Neuron (in vitro differentiated cells): Measurements from ENCODE around the gene APCDD1.

Source experiments
- H2AFZ ChIP-seq: one replicate; pipeline ENCODE4 v1.6.1; 2013; ENCODE audit warnings: low read depth, mild to moderate bottlenecking, inconsistent platforms, low read length, moderate library complexity
- H3K27me3 ChIP-seq: one replicate; pipeline ENCODE4 v1.6.1; 2013; ENCODE audit warnings: low read length; ENCODE audit not compliant: insufficient read depth
- H3K36me3 ChIP-seq: one replicate; pipeline ENCODE4 v1.6.1; 2013; ENCODE audit warnings: low read length; ENCODE audit not compliant: insufficient read depth
- H3K4me1 ChIP-seq: one replicate; pipeline ENCODE4 v1.6.1; 2013; ENCODE audit warnings: low read length; ENCODE audit not compliant: insufficient read depth
- H3K4me3 ChIP-seq: 2 replicates; pipeline ENCODE4 v1.5.1; 2013; ENCODE audit warnings: mild to moderate bottlenecking, low read length, moderate library complexity
- H3K9me3 ChIP-seq: one replicate; pipeline ENCODE4 v1.6.1; 2013; ENCODE audit warnings: low read length

The APCDD1 gene

DNA sequence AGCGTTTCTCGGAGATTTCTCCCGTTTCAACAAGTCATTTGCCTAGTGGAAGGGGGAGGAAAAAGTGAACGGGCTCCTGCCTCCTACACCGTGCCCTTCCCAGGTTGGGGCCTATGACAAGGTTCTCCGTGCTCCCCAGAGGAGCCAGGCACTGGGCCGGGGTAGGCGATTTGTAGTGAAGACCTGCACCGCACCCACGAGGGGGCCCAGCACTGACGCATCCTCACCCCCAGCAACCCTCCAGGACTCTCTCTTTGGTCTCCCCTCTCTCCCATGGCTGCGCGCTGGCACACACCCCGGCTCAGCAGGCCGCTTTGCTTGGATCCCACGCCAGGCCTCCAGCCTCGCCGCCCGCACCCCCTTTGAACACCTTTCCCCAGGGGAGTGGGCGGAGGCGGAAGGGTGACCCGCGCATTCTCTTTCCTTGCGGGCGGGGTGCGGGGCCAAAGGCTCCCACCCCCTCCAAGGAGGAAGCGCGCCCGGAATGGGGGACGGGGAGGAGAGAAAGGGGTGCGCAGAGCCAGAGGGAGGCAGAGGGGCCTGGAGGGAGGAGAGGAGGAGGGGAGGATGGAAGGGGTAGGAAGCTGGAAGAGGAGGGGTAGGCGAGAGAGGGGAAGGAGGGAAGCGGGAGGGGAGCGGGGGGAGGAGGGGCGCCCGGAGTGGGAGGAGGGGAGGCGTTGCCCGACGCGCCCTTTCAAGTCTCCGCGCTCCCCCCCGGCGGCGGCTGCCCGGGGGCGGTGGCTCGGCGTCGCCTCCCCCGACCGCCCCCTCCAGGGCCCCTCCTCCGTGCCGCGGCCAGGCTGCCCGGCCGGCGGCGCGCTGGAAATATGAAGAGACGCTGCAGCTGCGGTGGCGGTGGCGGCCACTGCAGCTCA is at the start of gene APCDD1:
Gene APCDD1, plus strand, starts transcription at position 830 of the 875 bp plus-strand sequence. CDS start 347 bp downstream, outside the sequence.
- Histone ChIP-seq H3K9me3 (no peaks in the 10 kb centered on the region), H3K4me1 (peaks cover 3% of the 10 kb centered on the region), H2AFZ (peak within 1 kb of the TSS; percentile 88), H3K36me3 (no peaks in the 10 kb centered on the region), H3K4me3 (peak within 1 kb of the TSS; percentile 52), H3K27me3 (no peaks in the 10 kb centered on the region)

DNA sequence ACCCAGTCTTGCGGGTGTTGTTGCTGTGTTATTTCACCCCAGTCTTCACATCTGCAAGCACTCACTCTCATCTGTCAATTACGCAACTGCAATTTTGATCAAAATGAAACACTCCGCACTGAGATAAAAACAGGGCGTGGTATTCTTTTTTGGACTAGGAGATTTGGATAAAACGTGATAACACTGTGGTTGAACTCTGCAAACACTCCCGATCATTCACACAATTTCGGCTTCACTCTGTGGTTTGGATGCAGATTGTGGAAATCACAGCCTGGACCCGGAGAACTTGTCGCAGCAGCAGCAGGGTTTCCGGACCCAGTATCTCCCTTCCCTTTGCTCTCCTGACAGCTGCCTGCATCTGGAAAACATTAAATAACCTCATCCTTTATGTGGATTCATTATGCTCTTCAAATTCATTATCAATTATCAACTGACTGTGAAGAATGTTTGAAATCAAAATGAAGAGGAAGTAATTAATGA is 49.4 kb upstream of the APCDD1 start:
- Histone ChIP-seq H2AFZ (no peak overlapping the region), H3K36me3 (no peaks in the 10 kb centered on the region), H3K4me3 (no peak overlapping the region), H3K4me1 (peaks cover 55% of the 10 kb centered on the region), H3K9me3 (no peaks in the 10 kb centered on the region), H3K27me3 (no peaks in the 10 kb centered on the region)

DNA sequence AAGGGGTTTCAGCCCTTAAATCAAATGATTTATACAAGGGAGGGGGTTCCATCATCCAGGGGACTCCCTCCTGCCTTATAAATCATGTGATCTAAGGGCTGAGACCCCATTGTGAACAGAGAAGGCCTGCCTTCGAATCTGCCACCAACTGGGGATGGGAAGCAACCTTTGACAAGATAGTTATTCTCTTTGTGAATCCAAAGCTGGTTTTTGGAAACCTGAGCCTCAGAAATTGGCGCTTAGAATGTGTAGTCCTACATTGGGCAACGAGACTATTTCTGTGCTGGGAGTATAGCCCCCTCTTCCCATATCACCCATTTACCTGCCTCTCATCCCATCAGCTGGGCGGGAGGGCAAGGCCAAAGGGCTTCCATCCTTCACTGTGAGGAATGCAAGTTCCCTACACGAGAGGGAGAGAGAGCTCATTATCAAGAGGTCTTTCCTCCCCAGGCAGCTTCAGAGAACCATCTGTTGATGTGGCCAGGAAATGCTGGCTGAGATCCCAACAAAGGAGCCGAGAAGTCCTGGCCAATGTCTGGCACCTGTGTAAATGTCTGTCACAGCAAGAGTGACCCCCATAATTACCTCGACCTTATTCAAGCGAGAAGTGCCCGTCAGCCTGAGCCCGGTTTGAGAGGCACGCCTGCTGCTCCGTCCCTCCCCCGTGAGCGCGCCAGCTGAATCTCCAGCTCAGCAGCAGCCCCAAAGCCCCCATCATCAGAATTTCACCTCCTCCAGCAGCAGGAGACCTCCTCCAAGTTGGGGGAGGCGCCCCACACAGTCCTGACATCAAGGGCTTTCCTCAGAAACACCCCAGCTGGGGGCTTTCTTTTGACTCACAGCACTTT is 48.4 kb upstream of the APCDD1 start:
- peak overlapping the region; percentile 6 for H2AFZ ChIP-seq
- H3K4me1 ChIP-seq: peaks cover 60% of the 10 kb centered on the region
- peak overlapping the region; percentile 9 for H3K4me3 ChIP-seq
- H3K9me3 ChIP-seq: no peaks in the 10 kb centered on the region
- H3K27me3 ChIP-seq: no peaks in the 10 kb centered on the region
- H3K36me3 ChIP-seq: no peaks in the 10 kb centered on the region

DNA sequence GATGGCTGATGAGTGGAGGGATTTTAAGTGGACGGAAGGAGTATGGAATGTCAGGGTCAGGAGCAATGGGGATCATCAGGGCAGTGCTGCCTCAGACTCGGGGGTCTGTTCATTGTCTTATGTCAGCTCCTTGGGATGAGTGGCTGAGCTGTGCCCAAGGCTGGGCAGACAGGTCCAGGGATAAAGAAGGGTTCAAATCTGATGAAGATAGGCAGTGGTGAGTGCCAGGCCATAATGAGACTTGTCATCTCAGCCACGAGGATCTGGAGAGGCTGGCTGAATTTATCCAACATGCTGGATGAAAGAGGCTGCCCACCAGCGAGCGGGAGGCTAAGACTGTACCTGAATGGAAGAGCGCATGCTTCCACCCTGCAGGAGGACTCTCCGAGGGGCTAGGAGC is 46.3 kb upstream of the APCDD1 start:
- Histone ChIP-seq H3K4me1 (peaks cover 44% of the 10 kb centered on the region), H3K27me3 (no peaks in the 10 kb centered on the region), H3K4me3 (no peak overlapping the region), H2AFZ (no peak overlapping the region), H3K9me3 (no peaks in the 10 kb centered on the region), H3K36me3 (no peaks in the 10 kb centered on the region)

DNA sequence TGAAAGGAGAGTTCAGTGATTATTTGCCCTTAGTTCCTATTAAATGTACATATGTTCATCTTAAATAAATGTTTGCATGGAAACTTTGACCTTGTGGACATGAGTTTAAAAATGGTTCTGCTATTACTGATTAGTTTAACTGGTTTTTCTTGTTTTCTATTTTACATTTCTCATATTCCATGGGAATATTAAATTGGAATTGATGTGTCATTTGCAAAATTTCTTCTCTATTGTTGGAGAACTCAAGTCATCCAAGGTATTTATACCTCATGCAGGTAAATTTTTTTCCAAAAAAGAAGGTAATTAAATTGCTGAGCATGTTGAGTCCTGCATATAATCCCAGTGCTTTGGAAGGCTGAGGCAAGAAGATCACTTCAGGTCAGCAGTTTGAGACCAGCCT is 45.4 kb upstream of the APCDD1 start:
- H3K4me1 ChIP-seq: peaks cover 35% of the 10 kb centered on the region
- H3K27me3 ChIP-seq: no peaks in the 10 kb centered on the region
- H3K36me3 ChIP-seq: no peaks in the 10 kb centered on the region
- no peak overlapping the region for H3K4me3 ChIP-seq
- H3K9me3 ChIP-seq: no peaks in the 10 kb centered on the region
- H2AFZ ChIP-seq: no peak overlapping the region

DNA sequence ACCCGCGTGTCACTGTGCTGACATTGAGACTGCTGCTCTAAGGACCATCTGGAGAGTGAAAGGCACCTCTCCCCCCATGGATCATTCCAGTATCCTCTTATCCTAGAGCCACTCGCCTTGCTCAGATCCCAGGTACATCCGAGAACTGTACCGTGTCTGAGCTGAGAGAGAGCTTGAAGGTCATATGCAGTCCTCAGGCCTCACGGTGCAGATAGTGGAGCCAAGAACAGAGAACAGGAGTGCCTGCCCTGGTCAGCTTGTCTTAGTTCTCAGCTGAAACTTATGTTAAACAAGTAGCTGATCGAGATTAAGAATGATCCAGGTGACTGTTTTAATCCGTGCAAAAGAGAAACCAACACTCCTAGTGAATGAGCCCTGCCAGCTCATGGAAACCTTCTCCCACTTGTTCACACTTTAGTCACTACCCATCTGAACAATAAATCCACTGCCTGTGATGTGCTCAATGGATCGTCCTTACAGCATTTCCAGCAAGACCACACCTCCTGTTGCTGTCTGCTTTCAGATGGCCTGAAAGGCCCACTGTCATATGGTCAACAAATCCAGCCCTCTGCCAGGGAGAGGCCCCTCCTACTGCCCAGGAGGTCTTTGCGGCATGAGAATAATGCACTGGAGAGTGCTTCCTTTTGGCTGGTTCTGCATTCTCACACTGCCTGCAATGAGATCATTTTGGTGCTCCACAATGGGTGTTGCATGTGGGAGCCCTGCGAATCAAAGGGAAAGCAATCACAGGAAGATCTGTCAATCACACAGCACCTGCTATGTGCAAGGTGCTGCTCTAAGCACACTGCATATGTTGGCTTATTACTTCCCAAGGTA is 43.7 kb upstream of the APCDD1 start:
- Histone ChIP-seq H3K4me3 (no peak overlapping the region), H3K9me3 (no peaks in the 10 kb centered on the region), H2AFZ (no peak overlapping the region), H3K4me1 (peaks cover 34% of the 10 kb centered on the region), H3K27me3 (no peaks in the 10 kb centered on the region), H3K36me3 (no peaks in the 10 kb centered on the region)

GRCh38 chr18:10412933-10413332 is 41.5 kb upstream of the APCDD1 start:
- H3K4me3 ChIP-seq: no peak overlapping the region
- H3K4me1 ChIP-seq: peaks cover 29% of the 10 kb centered on the region
- H3K27me3 ChIP-seq: no peaks in the 10 kb centered on the region
- no peaks in the 10 kb centered on the region for H3K36me3 ChIP-seq
- H2AFZ ChIP-seq: no peak overlapping the region
- H3K9me3 ChIP-seq: no peaks in the 10 kb centered on the region

- H3K9me3 ChIP-seq: no peaks in the 10 kb centered on the region
- H3K27me3 ChIP-seq: no peaks in the 10 kb centered on the region
- H2AFZ ChIP-seq: no peak overlapping the region
- peaks cover 29% of the 10 kb centered on the region for H3K4me1 ChIP-seq
- H3K4me3 ChIP-seq: no peak overlapping the region
- H3K36me3 ChIP-seq: no peaks in the 10 kb centered on the region
These were observed 40.7 kb upstream of the APCDD1 start for GRCh38 chr18:10413722-10414121.

- H3K4me1 ChIP-seq: peaks cover 29% of the 10 kb centered on the region
- no peaks in the 10 kb centered on the region for H3K36me3 ChIP-seq
- no peak overlapping the region for H3K4me3 ChIP-seq
- H3K27me3 ChIP-seq: no peaks in the 10 kb centered on the region
- H3K9me3 ChIP-seq: peaks cover under 1% of the 10 kb centered on the region
- no peak overlapping the region for H2AFZ ChIP-seq
These were observed 40.1 kb upstream of the APCDD1 start for GRCh38 chr18:10414293-10414842.

GRCh38 chr18:10416065-10416464 is 38.4 kb upstream of the APCDD1 start:
- Histone ChIP-seq H3K9me3 (peaks cover 8% of the 10 kb centered on the region), H3K36me3 (no peaks in the 10 kb centered on the region), H2AFZ (no peak overlapping the region), H3K4me1 (peaks cover 15% of the 10 kb centered on the region), H3K4me3 (no peak overlapping the region), H3K27me3 (no peaks in the 10 kb centered on the region)

- H3K9me3 ChIP-seq: peaks cover 8% of the 10 kb centered on the region
- H3K4me3 ChIP-seq: no peak overlapping the region
- H3K27me3 ChIP-seq: no peaks in the 10 kb centered on the region
- H3K4me1 ChIP-seq: peaks cover 12% of the 10 kb centered on the region
- H2AFZ ChIP-seq: no peak overlapping the region
- H3K36me3 ChIP-seq: no peaks in the 10 kb centered on the region
These were observed 37.2 kb upstream of the APCDD1 start for GRCh38 chr18:10417191-10417590.

GRCh38 chr18:10417664-10418063 is 36.8 kb upstream of the APCDD1 start:
- Histone ChIP-seq H3K4me1 (peaks cover 12% of the 10 kb centered on the region), H2AFZ (no peak overlapping the region), H3K9me3 (peaks cover 8% of the 10 kb centered on the region), H3K27me3 (no peaks in the 10 kb centered on the region), H3K4me3 (no peak overlapping the region), H3K36me3 (no peaks in the 10 kb centered on the region)
